ENCODE data around the gene NCAPG2.

NCAPG2 gene

DNA sequence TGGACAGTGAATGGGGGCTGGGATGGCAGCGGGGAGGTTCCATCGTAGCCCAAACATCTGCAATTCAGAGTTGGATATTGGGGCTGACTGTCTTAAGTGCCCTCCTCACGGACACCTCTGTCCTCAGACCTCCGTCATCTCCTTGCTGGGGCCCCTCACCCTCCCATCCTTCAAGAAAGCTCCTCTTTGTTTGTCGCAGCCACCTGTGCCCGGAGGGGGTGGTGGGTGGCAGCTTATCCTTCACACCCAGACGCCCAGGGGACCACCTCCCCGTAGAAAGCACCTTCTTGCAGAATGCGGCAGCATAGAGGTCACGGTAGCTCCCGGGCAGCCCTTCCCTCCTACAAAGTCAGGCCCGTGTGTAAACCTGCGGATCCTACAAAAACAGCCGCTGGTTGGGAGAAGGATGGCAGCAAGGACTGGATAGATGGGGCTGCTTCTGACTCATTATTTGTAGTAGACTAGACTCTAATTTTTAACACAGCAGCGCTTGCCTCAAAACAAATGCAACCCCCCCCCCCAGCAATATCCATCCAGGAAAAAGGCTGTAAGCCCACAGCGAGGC, 115.6 kb downstream of the NCAPG2 start:
- DNase-seq, result no peak

DNA sequence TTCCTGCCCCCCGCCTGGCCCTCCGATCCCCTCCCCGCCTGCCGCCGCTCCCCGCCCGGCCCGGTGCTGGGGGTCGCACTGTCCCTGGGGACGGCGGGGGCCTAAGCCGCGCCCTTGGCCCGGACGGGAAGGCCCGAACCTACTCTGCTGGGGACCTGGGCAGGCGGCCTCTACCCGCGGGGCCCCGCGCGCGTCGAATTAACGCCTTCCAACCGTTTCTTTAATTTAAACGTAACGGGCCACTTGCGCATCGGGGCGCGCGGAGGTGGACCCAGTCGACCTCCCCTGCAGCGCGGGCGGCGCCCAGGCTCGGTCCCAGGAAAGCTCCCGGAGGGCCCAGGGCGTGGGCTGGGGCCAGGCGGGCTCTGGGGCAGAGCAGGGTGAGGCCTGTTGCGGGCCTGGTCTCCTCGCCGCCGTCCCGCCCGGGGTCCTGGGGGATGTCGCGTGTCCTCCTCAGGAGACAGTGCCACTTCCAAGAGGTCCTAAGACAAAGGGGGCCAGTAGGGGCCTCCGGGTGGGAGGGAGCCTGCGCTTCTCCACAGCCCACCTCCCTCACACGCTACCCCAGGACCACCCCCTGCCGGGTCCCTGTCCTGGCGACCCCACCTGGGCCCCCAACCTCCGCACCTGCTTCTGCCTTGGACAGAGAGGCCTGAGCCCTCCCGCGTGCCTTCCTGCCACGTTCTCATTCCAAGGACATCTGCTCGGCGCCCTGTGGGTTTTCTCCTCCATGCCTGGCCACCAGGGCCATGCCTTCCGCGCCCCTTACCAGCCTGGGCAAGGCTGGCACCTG, 116.3 kb downstream of the NCAPG2 start:
- DNase-seq, result no peak

DNA sequence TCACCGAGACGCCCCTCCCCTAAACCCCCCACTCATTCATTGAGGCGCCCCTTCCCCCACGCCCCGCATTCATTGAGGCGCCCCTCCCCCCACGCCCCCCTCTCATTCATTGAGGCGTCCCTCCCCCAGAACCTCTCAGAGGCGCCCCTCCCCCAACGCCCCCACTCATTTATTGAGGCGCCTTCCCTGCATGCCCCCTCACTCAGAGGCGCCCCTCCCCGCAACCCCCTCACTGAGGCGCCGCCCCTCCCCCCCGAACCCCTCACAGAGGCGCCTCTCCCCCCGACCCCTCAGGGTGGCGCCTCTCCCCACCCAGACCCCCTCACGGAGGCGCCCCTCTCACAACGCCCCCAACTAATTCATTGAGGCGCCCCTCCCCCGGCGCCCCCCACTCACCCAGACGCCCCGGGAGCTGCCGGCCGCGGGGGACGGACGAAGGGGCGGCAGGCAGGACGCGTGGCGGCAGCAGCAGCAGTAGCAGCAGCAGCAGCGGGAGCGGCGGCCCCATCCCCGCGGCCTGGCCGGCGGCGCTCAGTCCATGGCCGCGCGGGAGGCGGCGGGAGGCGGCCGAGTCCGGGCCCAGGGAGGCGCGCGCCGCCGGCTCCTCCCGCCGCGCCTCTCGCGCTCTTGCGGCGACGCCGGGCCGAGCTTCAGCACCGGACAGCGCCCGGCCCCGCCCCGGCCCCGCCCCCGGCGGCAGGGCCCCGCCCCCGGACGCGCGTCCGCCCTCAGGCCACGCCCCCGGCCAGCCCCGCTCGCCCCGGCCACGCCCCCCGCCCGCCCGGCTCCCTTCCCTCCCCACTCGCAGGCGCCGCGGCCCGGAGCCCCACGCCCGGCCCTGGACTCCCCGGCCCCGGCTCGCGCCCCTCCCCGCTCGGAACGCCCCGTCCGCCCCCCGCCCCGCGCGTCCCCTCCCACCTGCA, 117.2 kb downstream of the NCAPG2 start, which contains the start of gene PTPRN2:
Gene PTPRN2, minus strand, starts transcription at position 662 of the 923 bp plus-strand sequence.
- peak; percentile 63 for DNase-seq

DNA sequence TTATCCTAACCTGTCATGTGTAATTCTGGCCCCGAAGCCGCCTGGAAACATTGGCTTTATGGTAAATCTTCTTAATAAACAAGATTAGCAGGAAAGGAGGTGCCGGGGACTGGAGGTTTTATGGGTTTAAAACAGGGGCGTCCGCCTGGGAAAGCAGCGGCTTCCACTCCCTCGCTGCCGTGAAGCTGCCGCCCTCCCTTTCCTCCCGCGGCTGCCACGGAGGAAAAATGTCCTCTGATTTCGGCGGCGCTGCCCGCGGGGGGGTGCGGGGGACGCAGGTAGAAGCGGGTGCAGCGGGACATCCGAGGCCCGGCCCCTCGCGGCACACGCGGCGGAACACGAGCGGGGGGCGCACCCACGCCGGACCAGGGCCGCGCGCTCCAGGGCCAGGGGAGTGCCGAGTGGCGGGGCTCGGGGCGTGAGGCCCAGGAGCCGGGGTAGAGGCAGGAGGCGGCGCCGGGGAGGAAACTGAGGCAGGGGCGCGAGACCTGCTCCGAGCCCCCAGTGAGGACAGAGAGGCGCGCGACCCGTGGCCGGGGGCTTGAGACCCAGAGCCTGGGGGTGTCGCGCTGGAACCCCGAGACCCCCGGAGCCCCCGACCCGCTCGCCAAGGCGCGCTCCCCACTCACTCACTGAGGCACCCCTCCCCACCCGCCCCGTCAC, 118.0 kb downstream of the NCAPG2 start:
- no peak for DNase-seq

DNA sequence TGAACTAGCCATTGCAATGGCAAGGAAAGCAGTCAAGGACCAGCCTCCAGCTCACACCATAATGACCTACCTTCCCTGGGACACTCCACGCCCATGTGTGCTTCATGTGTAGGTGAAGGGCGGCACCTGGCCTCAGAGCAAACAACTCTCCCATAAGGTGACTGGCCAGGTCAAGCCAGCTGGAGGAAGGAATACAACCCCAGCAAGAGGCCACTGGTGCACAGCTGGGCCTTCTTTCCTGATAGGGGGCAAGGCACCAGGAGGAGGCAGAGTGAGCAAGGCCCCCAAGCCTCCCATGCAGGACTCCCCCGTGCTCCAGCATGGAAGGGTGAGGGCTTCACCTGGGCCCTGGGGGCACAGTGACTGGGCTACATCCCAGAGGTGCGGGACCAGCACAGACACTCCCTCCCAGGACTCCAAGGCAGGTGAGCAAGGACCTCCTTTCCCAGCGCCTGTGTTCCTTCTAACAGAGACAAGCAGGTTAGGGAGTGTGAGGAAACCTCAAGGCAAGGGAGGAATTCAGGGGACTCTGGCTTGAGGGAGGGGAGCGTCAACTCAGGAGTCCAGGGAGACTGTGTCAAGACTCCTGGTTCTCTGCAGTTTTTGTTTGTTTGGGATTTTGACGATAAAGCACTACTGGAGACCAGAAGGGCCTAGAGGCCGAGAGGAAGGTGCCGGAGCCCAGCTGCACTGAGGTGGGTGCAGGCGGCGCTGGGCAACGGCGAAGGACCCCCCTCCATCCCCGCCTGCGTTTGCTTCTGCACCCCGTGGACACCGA, 118.7 kb downstream of the NCAPG2 start:
- no peak for DNase-seq

DNA sequence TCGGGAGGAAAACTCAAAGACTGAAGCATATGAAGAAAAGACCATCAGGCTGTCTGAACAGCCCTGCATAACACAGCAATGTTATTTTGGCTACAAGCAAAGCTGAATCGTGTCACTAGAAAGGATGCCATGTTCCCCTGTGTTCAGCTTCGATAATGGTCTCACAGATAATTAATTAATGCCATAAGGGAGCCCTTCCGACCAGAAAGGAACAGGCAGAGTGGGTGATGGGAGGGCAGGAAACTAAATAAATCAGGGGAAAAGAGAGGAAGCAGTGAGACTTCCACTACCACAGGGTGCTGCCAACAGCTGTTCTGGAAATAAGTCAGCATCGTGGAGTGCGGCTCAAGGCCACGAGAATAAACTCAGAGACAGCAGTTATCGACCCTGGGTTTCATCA, 120.2 kb downstream of the NCAPG2 start:
- DNase-seq, result no peak

DNA sequence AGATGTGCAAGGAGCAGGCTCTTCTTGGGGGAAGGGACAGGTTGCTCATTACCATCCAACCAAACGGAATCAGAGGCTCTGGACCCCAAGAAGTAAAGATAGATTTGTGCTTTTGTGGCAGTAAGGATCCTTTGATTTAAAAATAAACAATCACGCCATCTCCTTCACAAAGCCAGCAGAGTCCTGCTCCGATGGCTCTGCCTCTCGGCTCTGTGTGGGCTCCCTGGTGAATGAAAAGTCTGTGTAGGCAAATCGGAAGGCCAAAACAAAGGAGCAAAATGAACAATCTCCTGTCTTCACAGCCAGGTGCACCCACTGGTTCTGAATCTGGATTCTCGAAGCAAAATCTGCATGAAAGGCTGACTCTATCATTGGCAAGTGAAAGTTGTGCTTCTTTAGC, 120.8 kb downstream of the NCAPG2 start:
- no peak for DNase-seq

DNA sequence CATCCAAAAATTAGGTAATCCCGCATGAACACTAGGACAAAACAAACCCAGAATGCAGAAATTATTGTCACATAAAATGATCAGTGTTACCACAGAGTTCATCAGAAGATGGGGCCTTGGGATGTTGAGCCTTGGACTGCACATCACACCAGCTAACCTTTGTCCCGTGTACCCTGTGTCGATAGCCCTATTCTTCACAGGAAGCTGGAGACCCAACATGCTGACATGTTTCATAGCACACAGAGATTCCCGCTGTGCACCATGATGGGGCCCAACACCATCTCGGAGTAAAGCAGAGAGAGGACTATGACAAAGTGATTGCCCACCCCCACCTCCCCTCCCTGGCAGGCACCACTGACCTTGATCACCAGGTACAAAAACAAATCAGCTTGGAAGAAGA, 121.5 kb downstream of the NCAPG2 start:
- no peak for DNase-seq

DNA sequence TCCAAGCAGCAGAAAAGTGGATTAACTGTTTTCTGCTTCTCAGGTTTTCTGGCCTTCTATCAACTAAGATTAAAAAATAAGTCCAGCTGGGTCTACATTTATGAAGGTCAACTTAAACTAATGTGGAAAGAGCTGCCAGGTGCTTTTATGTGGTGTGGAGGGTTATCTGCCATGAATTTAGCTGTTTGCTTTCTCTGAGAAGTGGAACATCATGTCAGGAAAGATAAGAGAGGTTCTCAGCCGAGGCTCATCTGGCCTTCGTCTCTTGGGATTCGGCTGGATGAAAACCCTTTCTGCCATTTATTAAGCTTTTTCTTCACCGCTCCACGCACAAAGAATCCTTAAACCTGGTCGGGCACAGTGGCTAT, 122.5 kb downstream of the NCAPG2 start:
- no peak for DNase-seq

DNA sequence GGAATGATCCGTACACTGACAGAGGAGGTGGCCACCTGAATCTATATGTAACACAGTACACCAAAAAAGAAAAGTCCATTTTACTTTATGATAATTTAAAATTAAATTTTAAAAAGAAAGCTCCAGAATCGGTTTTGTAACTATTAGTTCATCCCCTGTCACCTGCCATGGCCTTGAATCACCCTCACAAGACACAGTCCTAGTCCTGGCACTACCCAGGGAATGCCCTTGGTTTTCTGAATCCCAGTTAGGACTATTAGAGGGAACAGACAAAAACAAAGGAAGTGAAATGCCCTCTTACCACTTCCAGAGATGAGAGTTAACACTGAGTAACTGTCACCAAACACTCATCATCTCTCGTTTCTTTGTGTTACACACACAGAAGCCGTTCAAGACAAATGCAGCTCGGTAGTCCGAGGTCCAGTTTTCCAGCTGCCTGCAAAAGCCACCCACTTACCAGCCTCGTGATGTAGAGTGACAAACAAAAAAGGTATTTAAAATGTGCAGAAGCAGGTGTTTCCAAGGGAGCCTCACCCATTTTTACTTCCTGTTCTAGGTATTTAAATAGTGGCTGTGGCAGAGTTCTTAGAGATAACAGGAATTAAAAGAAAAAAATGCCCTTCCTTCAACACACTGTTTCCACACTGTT, 123.0 kb downstream of the NCAPG2 start:
- DNase-seq, result no peak
